HG02938 (cell line): ENCODE results near the gene DEAF1.
"Not testable (repeated sequence)": the region's sequence is repeated elsewhere in the genome, so short reads cannot be mapped to it uniquely, and the experiment has no call there.

Experiments used
- ATAC-seq: cut with Tn5 transposase; IDR thresholded peaks from one replicate; pipeline ENCODE4 v1.9.1; 2021; ENCODE audit warnings: mild to moderate bottlenecking, moderate library complexity; ENCODE audit not compliant: unreplicated experiment

Gene DEAF1

DNA sequence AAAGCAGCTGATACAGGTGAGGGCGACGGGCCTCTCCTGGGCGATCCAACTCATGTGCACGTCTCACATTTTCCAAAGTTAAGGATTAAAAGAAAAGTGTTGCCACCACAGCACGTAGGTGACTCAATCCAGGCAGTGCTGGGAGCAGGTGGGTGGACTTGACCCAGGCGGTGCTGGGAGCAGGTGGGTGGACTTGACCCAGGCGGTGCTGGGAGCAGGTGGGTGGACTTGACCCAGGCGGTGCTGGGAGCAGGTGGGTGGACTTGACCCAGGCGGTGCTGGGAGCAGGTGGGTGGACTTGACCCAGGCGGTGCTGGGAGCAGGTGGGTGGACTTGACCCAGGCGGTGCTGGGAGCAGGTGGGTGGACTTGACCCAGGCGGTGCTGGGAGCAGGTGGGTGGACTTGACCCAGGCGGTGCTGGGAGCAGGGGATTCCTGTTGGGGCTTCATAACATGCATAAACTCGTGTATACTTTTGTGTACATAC is 47.3 kb downstream of the DEAF1 start:
- ATAC-seq: not testable (repeated sequence)

DNA sequence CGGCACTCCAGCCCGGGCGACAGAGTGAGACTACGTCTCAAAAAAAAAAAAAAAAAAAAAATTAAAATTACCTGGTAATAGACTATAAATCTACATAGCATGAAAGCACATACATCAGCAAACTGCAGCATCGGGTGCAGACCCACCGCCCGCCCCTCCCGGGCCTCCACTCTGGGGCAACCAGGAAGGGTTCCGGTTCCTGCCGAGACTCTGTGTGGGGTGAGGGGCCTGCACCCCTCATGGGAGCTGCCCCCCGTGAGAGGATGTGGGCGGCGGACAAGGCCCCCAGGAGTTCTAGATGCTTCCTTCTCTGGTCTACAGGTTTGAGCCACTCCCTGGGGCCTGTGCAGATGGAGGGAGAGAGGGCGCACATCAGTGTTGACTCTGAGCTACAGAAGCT is 48.8 kb downstream of the DEAF1 start:
- no peak for ATAC-seq

DNA sequence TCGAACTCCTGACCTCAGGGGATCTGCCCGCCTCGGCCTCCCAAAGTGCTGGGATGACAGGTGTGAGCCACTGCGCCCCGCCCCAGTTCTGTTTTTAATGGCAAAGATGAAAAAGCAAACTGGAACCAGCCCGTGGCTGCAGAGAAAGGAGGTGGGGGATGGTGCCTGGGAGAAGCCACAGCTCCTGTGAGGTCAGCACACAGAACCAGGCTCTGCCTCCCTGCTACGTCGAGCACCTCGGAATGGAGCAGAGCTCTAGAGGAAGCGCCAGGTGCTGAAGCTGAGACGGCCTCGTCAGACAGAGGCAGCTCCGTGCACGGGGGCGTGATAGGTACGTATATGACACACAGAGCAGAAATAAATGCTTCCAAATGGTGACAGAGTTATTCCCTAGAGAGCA is 49.5 kb downstream of the DEAF1 start:
- no peak for ATAC-seq

DNA sequence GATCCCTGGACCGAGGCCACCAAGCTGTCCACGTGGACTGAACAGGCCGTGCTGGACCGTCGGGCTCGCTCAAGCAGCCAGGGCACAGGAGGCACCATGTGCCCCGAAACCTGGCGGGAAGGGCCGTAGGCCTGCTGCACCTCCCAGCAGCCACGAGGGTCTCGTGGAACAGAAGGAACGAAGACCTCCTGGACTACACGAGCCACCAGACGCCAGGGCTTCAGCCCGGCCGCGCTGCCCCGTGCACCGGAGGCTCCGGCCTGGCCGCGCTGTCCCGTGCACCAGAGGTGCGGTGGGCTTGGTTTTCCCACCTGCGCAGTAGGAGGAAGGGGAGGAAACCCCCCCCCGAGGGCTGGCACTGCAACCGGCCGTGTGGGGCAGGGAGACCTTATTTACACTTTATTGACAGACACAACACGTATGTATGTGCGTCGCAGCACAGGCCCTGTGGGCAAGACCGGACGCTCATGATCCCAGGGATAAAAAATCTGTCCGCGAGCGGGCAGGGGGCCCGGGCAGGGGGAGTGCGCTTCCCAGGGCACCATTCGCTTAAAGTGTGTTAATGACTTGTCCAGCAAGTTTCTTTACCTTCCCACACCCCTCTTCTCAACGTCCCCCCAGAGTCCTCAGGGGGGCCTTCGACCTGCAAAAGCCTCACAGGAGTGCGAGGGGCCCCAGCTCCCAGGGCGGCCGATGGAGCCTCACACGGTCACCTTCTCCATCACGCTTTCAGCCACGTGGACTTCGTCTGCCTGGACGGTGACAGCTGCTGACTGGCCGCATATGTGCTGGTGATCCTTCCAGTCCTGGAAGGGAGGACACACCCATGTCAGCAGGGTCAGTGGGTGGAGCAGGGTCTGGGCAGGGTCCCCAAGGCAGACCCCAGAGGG is 50.9 kb downstream of the DEAF1 start:
- ATAC-seq: no peak

DNA sequence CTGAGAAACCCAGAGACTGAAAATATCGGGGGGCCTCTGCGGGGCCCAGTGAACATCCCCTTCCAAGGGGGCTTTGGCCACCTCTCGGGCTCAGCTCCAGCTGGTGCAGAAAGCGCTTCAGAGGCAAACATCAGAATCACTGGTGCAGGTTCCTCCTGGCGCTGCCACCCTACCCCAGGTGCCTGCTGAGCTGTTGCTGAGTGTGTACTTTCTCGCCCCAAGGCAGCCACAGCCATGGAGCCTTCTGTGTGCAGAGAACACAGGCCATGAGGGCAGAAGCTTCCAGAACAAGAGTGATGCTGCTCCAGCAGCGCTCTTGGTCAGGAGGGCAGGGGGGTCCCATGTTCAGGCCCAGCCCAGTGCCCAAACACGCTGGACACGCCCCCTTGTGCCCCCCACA is 51.7 kb downstream of the DEAF1 start:
- no peak for ATAC-seq

DNA sequence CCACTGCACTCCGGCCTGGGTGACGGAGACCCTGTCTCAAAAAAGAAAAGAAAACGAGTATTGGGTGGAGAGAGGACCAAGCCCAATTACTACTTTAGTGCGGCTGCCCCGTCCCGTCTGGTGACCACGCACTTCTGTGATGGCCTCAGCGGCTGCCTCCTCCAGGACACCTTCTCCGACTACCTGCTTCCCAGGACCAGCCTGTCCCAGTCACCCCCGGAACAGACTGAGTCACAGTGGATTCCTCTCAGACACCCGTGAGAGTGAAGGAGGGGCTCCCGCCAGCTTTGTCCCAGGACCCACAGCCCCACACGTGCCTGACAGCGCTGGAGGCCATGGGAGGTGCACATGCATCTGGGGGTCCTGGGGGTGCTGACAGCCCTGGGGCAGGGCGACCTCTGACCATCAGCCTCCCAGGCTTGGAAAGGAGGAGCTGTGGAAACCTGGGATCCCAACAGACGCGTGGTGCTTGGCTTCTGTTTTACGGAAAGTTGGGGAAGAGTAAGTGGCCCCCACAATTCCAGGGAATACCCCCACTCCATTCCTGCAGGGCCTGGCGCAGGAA is 53.1 kb downstream of the DEAF1 start:
- no peak for ATAC-seq

DNA sequence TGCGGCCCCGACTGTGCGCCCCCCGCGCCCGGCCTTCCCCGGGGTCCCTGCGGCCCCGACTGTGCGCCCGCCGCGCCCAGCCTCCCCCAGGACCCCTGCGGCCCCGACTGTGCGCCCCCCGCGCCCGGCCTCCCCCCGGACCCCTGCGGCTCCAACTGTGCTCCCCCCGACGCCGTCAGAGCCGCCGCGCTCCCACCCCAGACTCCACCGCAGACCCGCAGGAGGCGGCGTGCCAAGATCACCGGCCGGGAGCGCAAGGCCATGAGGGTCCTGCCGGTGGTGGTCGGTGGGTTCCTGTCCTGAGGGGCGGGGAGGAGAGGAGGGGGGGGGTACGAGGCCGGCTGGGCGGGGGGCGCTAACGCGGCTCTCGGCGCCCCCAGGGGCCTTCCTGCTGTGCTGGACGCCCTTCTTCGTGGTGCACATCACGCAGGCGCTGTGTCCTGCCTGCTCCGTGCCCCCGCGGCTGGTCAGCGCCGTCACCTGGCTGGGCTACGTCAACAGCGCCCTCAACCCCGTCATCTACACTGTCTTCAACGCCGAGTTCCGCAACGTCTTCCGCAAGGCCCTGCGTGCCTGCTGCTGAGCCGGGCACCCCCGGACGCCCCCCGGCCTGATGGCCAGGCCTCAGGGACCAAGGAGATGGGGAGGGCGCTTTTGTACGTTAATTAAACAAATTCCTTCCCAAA is 54.9 kb downstream of the DEAF1 start:
- ATAC-seq: no peak

DNA sequence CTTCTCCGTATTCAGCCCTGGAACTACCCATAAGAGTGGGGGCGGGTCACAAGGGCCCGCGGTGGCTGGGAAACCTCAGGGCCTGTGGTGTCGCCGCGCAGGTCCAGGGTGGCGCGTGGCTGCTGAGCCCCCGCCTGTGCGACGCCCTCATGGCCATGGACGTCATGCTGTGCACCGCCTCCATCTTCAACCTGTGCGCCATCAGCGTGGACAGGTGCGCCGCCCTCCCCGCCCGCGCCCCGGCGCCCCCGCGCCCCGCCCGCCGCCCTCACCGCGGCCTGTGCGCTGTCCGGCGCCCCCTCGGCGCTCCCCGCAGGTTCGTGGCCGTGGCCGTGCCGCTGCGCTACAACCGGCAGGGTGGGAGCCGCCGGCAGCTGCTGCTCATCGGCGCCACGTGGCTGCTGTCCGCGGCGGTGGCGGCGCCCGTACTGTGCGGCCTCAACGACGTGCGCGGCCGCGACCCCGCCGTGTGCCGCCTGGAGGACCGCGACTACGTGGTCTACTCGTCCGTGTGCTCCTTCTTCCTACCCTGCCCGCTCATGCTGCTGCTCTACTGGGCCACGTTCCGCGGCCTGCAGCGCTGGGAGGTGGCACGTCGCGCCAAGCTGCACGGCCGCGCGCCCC is 55.6 kb downstream of the DEAF1 start:
- ATAC-seq: no peak

DNA sequence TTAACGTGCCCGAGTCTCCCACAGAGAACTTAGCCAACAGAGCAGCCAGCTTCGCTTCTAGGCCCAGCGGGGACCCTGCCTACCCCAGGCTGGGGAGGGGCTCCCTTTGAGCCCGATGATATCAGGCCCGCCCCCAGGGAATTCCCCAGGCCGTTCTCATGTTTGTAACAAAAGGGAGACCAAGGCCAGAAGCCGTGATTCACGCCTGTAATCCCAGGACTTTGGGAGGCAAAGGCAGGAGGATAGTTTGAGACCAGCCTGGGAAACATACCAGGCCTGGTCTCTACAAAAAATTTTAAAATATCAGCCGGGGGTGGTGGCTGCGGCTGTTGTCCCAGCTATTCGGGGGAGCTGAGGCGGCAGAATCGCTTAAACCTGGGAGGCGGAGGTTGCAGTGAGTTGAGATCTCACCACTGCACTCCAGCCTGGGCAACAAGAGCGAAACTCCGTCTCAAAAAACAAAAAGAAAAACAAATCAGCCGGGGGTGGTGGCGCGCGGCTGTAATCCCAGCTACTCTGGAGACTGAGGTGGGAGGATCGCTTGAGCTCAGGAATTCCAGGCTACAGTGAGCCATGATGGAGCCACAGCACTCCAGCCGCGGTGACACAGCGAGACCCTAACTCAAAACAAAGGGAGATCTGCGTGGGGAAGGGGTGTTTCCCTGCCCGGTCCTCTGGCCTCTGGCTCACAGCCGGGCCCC is 56.2 kb downstream of the DEAF1 start:
- no peak for ATAC-seq

DNA sequence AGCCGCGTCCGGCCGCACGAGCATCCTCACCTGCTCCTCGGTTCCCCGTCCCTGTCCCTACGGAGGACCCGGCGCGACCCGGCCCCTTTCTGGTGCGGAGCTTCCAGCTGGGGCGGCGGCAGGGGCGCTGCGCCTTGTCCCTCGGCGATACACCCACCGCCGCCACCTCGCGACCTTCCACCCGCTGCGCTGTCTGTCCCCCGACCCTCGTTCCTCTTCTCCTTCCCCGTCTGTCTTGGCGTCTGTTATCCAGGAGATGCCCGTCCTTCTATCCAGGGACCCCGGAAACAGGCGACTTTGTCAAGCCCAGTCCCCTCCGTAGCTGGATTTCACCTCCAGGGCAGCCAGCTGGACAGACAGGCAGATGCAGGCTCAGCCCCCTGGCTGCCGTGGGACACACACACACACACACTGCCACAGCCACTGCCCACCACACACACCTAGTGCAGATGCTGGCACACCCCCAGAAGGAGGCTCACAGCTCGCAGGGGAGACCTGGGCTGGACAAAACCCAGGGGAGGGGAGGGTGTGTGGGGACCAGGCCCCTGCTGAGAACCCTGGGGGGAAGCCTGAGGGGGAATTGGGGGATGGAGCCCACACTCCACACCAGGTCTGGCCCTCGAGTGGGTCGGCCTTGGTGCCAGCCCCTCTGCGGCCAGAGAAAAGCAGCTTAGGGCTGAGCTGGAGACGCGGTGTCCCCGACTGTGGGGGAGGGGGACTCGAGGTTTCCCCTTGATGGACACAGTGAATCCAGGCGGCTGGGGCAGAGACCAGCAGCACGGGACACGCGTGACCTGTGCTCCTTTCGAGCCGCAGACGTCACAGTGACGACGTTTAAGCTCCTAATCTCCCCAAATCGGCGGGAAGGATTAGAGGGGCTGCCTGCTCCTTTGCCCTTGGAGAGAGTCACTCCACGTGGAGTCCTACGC is 57.2 kb downstream of the DEAF1 start:
- no peak for ATAC-seq

DNA sequence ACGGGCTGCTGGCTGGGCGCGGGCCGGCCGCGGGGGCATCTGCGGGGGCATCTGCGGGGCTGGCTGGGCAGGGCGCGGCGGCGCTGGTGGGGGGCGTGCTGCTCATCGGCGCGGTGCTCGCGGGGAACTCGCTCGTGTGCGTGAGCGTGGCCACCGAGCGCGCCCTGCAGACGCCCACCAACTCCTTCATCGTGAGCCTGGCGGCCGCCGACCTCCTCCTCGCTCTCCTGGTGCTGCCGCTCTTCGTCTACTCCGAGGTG is 57.8 kb downstream of the DEAF1 start:
- ATAC-seq: no peak

DNA sequence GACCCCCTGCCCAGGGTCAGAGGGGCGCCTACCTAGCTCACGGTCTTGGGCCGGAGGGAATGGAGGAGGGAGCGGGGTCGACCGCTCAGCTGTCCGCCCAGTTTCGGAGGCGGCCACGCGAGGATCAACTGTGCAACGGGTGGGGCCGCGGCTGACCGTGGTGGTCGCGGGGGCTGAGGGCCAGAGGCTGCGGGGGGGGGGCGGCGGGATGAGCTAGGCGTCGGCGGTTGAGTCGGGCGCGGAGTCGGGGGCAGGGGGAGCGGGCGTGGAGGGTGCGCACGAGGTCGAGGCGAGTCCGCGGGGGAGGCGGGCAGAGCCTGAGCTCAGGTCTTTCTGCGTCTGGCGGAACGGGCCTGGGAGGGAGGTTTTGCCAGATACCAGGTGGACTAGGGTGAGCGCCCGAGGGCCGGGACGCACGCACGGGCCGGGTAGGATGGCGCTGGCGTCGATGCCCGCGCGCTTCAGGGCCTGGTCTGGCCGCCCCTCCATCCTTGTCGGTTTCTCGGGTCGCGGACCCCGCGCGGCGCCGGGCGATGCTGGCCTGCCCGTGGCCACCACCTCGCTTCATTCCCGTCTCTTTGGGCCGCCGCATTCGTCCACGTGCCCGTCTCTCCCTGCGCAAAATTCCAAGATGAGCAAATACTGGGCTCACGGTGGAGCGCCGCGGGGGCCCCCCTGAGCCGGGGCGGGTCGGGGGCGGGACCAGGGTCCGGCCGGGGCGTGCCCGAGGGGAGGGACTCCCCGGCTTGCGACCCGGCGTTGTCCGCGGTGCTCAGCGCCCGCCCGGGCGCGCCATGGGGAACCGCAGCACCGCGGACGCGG is 58.3 kb downstream of the DEAF1 start, which contains the start of gene DRD4:
DRD4 (plus strand) TSS at position 759 of the 822 bp plus-strand sequence; CDS start at position 795, 36 bp downstream.
- ATAC-seq: no peak

DNA sequence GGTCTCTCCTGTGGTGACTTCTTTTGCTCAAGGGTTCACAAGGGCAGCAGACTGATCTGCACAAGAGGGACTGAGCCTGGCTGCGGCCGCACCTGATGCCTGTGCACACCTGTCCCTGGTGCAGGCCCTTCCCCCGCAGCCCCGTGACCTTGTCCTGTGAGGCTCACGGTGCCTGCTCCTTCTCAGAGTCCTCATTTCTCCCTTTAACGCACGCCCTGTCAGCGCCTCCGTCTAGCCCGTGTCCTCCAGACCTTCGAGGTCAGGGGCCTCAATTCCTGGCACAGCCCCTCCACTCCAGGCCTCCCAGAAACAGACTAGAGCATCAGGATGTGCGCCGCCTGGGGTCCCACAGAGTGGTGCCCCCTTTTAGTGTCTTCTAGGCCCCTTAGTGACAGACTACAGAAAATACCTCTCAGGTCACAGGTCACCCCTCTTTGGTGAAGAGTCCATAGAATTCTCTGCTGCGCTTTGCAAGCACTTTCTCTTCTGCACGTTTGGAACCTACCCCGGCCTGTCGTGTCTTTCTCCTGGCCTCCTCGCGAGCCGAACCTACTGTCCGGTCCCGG is 59.0 kb downstream of the DEAF1 start:
- ATAC-seq: no peak

DNA sequence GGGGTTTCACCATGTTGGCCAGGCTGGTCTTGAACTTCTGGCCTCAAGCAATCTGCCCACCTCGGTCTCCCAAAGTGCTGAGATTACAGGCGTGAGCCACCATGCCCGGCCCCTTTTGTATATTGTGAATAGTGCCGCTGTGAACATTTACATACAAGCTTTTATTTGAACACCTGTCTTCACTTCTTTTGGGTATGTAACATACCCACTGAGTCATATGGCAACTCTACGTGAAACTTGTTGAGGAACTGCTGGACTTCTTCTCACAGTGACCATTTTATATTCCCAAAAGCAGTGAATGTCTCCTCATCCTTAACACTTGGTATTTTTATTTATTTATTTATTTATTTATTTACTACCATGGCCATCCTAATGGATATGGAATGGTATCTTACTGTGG is 64.2 kb downstream of the DEAF1 start:
- ATAC-seq: no peak

DNA sequence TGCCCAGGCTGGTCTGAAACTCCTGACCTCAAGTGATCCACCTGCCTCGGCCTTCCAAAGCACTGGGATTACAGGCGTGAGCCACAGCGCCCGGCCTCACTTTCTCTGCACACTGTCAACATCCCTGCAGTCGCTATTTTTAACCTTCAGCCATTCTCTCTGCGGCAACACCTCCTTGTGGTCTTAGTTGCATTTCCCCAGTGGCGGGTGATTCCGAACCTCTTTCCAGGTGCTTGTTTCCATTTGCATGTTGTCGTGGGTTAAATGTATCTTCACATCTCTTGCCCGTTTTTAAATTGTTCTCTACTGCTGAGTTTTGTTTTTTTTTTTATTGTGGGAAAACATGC is 65.8 kb downstream of the DEAF1 start:
- ATAC-seq: no peak

DNA sequence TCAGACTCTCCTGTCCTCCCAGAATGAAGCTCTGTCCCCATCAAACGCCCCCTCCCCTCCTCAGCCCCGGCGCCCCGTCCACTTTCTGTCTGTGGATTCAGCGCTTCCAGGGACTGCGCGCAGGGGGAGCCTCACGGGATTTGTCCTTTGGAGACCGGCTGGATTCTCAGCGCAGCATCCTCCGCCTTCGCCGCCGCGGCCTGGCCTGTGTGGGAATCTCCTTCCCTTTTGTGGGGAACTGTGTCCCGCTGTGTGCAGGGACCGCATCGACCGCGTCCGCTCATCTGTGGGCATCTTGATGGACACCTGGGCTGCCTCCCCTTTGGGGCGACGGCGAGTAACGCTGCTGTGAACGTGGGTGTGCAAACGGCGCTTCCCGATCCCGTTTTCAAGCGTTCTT is 67.0 kb downstream of the DEAF1 start:
- no peak for ATAC-seq

DNA sequence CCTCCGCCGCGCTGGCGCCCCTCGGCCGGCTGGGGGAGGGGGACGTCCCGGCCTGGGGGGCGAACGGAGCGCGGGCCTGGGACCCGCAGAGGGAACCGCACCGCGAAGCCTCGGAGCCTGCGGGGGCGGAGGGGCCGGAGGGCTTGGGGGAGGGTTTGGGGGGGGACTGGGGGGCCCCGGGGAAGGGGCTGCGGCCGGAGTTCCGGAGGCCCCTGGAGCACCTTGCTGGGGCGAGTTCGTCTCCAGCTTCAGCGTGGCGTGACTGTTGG is 67.8 kb downstream of the DEAF1 start:
- no peak for ATAC-seq

DNA sequence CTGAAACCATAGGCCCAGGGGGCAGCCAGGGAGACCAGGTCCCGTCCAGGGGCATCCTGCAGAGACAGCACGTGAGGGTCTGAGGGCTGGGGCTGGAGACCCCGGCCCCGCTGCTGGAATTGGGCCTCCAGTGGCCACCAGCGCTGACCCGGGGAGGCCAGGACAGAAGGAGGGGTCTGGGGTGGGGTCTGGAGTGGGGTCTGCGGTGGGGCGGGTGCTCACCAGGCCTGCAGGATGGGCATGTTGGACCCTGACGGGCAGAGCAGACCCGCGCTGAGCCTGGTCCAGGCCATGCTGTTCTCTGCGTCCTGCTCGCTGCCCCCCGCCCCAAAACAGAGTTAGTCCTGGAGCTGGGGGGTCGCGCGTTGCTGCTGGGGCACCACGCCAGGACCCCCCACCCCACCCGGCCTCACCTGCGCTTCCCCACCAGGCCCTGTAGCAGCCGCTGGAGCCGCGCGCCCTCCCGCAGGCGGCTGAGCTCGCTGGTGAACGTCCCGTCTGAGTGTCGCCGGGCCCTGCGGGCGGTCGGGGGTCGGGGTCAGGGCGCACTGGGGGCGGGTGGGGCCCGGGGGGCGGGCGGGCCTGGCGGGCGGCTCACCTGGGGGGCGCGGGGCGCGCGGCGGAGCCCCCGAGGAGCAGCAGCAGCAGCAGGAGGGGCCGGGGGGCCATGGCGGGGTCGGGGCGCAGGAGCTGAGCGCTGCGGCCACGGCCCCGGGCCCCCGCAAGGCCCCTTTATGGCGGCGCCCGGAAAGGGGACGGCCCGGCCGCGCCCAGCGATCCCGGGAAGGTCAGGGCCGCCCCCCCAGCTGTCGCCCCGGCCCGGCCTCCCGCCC is 68.3 kb downstream of the DEAF1 start, which contains the start of gene SCT:
SCT (minus strand) TSS at position 707 of the 833 bp plus-strand sequence; CDS start at position 669, 38 bp downstream.
- no peak for ATAC-seq
